ENCODE measurements around the gene SERPINA12.

GRCh38 chr14:94484481-94484880 lies 24.8 kb downstream of the SERPINA12 start:
- TF ChIP-seq EZH2 (IDR thresholded peaks at IDR 0.05; ENCODE audit: insufficient read depth, low read length) = no peak
- no peak for TF ChIP-seq CTCF (IDR thresholded peaks at IDR 0.05; ENCODE audit: insufficient read depth, low read depth, low read length)
